Measurements from ENCODE around the gene MME. TPM values are rescaled to one million over a fixed set of nuclear protein-coding genes. Genes with fewer than 3 reads are reported as not detected.

The MME gene
- total and polyA plus RNA-seq, 2 donors from 2014 or later: 8.4 to 126 TPM

DNA sequence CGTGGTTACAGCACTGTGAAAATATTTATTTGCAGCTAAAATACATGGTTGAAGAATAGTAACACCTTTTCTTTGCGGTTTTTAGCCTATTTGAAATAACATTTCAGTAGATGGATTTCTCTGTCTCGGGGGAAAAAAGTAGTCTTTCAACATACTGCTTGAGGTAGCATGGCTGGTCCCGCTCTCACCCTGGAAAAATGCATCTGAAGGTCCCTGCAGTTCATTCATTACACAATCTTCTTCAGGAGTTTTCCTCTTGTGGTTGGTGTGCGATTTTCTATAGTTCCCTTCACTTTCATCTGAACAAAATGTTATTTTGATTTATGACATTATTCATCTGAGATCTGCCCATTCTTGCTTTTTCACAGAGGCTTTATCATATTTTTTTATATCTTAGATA is 137.5 kb downstream of the MME start:
- Histone ChIP-seq H3K36me3 (ENCODE audit: control insufficient read depth in 2 of 3, insufficient read depth in 3 of 3, low read length in 3 of 3) (no peaks in the 10 kb centered on the region), H3K9me3 (ENCODE audit: control insufficient read depth in 2 of 3, insufficient read depth in 1 of 3, low read length in 3 of 3) (no peaks in the 10 kb centered on the region), H3K9ac (ENCODE audit: low read length in 3 of 3) (no peak overlapping the region), H3K27me3 (ENCODE audit: control insufficient read depth, insufficient read depth, low read length) (no peaks in the 10 kb centered on the region), H3K27ac (ENCODE audit: low read depth in 2 of 2, low read length in 2 of 2) (no peak overlapping the region), H3K4me1 (ENCODE audit: control insufficient read depth in 2 of 3, insufficient read depth in 2 of 3, low read depth in 1 of 3, low read length in 3 of 3) (no peaks in the 10 kb centered on the region), H3K4me3 (ENCODE audit: low read length in 3 of 3) (no peak overlapping the region)
- no peak for FAIRE-seq
- no peak for DNase-seq
- intact Hi-C loops (cut with DNase I): no loop called here
- TF ChIP-seq, protein P1, sequence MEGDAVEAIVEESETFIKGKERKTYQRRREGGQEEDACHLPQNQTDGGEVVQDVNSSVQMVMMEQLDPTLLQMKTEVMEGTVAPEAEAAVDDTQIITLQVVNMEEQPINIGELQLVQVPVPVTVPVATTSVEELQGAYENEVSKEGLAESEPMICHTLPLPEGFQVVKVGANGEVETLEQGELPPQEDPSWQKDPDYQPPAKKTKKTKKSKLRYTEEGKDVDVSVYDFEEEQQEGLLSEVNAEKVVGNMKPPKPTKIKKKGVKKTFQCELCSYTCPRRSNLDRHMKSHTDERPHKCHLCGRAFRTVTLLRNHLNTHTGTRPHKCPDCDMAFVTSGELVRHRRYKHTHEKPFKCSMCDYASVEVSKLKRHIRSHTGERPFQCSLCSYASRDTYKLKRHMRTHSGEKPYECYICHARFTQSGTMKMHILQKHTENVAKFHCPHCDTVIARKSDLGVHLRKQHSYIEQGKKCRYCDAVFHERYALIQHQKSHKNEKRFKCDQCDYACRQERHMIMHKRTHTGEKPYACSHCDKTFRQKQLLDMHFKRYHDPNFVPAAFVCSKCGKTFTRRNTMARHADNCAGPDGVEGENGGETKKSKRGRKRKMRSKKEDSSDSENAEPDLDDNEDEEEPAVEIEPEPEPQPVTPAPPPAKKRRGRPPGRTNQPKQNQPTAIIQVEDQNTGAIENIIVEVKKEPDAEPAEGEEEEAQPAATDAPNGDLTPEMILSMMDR (IDR thresholded peaks at IDR 0.05; ENCODE audit: borderline replicate concordance, extremely low read depth, insufficient read depth): no peak

DNA sequence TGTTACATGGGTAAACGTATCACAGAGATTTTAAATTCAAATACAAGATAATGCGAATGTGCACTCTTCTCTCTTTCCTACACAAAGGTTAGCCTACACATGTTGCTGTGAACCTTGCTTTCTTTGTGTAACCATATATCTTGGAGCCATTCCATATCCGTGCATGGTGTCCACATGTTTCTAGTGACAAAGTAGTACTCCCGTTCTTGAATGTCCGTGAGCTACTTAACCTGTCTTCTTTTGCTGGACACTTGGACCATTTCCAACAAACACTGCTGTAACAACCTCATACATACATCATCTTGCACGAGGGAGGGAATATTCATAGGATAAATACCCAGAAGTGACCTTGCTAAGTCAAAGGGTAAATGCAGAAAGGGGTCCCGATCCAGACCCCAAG is 138.3 kb downstream of the MME start:
- intact Hi-C loops (cut with DNase I): no loop called here
- no peaks in the 10 kb centered on the region for H3K27me3 ChIP-seq (ENCODE audit: control insufficient read depth, insufficient read depth, low read length)
- H3K36me3 ChIP-seq (ENCODE audit: control insufficient read depth in 2 of 3, insufficient read depth in 3 of 3, low read length in 3 of 3): no peaks in the 10 kb centered on the region
- TF ChIP-seq, protein P1 (IDR thresholded peaks at IDR 0.05; ENCODE audit: borderline replicate concordance, extremely low read depth, insufficient read depth): no peak
- no peak overlapping the region for H3K9ac ChIP-seq (ENCODE audit: low read length in 3 of 3)
- DNase-seq: peak in 2 of 5 donors; percentile 25 to 40
- FAIRE-seq: no peak
- no peaks in the 10 kb centered on the region for H3K9me3 ChIP-seq (ENCODE audit: control insufficient read depth in 2 of 3, insufficient read depth in 1 of 3, low read length in 3 of 3)
- H3K4me1 ChIP-seq (ENCODE audit: control insufficient read depth in 2 of 3, insufficient read depth in 2 of 3, low read depth in 1 of 3, low read length in 3 of 3): no peaks in the 10 kb centered on the region
- H3K27ac ChIP-seq (ENCODE audit: low read depth in 2 of 2, low read length in 2 of 2): no peak overlapping the region
- no peak overlapping the region for H3K4me3 ChIP-seq (ENCODE audit: low read length in 3 of 3)

DNA sequence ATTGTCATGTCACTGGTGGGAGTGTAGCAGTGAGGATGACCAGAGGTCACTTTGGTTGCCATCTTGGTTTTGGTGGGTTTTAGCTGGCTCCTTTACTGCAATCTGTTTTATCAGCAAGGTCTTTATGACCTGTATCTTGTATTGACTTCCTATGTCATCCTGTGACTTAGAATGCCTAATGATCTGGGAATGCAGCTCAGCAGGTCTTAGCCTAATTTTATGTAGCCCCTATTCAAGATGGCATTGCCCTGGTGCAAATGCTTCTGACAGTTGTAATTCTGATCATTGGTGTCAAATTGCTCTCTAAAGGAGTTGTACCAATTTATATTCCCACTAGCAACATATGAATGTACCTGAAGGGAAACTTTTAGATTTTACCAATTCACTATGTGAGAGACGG is 139.0 kb downstream of the MME start:
- Histone ChIP-seq H3K4me1 (ENCODE audit: control insufficient read depth in 2 of 3, insufficient read depth in 2 of 3, low read depth in 1 of 3, low read length in 3 of 3) (no peaks in the 10 kb centered on the region), H3K36me3 (ENCODE audit: control insufficient read depth in 2 of 3, insufficient read depth in 3 of 3, low read length in 3 of 3) (no peaks in the 10 kb centered on the region), H3K9me3 (ENCODE audit: control insufficient read depth in 2 of 3, insufficient read depth in 1 of 3, low read length in 3 of 3) (no peaks in the 10 kb centered on the region), H3K27ac (ENCODE audit: low read depth in 2 of 2, low read length in 2 of 2) (no peak overlapping the region), H3K27me3 (ENCODE audit: control insufficient read depth, insufficient read depth, low read length) (no peaks in the 10 kb centered on the region), H3K9ac (ENCODE audit: low read length in 3 of 3) (no peak overlapping the region), H3K4me3 (ENCODE audit: low read length in 3 of 3) (no peak overlapping the region)
- intact Hi-C loops (cut with DNase I): no loop called here
- TF ChIP-seq, protein P1 (IDR thresholded peaks at IDR 0.05; ENCODE audit: borderline replicate concordance, extremely low read depth, insufficient read depth): no peak
- FAIRE-seq: no peak
- DNase-seq: no peak

DNA sequence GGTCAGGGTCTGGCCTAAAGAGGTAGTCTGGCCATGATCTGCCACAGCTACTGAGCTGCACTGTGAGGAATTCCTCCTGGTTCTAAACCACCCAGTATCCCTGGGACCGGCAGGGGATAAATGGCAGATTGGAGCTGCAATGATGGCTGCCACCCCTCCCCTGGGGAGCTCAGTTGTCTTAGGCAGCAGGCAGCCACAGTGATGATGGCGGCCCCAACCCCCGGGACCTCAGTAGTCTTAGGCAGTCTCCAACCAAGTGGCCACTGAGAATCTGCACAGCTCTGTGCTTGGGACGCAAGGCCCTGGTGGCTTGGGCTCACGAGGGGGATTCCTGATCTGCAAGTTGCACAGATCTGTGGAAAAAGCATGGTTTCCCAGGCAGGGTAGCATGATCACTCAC is 145.3 kb downstream of the MME start:
- Histone ChIP-seq H3K27ac (ENCODE audit: low read depth in 2 of 2, low read length in 2 of 2) (no peak overlapping the region), H3K9me3 (ENCODE audit: control insufficient read depth in 2 of 3, insufficient read depth in 1 of 3, low read length in 3 of 3) (no peaks in the 10 kb centered on the region), H3K4me1 (ENCODE audit: control insufficient read depth in 2 of 3, insufficient read depth in 2 of 3, low read depth in 1 of 3, low read length in 3 of 3) (no peaks in the 10 kb centered on the region), H3K9ac (ENCODE audit: low read length in 3 of 3) (no peak overlapping the region), H3K4me3 (ENCODE audit: low read length in 3 of 3) (no peak overlapping the region), H3K36me3 (ENCODE audit: control insufficient read depth in 2 of 3, insufficient read depth in 3 of 3, low read length in 3 of 3) (no peaks in the 10 kb centered on the region), H3K27me3 (ENCODE audit: control insufficient read depth, insufficient read depth, low read length) (no peaks in the 10 kb centered on the region)
- TF ChIP-seq, protein P1 (IDR thresholded peaks at IDR 0.05; ENCODE audit: borderline replicate concordance, extremely low read depth, insufficient read depth): no peak
- FAIRE-seq: no peak
- DNase-seq: no peak
- intact Hi-C loops (cut with DNase I): no loop called here

Data from kidney (tissue), 14 donors.